ENCODE results near the gene HDGFL3. TPM values are rescaled to one million over a fixed set of nuclear protein-coding genes. Genes with fewer than 3 reads are reported as not detected.
A peak's percentile ranks its signal among the peaks of the same experiment; 100 is the strongest.
"Not testable (repeated sequence)": the region's sequence is repeated elsewhere in the genome, so short reads cannot be mapped to it uniquely, and the experiment has no call there.

The HDGFL3 gene
- total RNA-seq, 1 donor from 2014 or later, result 66.2 TPM

GRCh38 chr15:83106994-83107840 lies 100.4 kb downstream of the HDGFL3 start, which contains the start of gene TM6SF1:
Gene TM6SF1 (plus strand): TSS chr15:83107645. CDS start chr15:83107681, 36 bp downstream.
- no peak for DNase-seq (ENCODE audit: extremely low read depth, low read depth, low spot score)

- no peak for DNase-seq (ENCODE audit: extremely low read depth, low read depth, low spot score)
These were observed 102.2 kb downstream of the HDGFL3 start for GRCh38 chr15:83105440-83105839.

- DNase-seq (ENCODE audit: extremely low read depth, low read depth, low spot score), result no peak
These were observed 103.5 kb downstream of the HDGFL3 start for GRCh38 chr15:83104141-83104540.

- DNase-seq (ENCODE audit: extremely low read depth, low read depth, low spot score), result no peak
These were observed 105.3 kb downstream of the HDGFL3 start for GRCh38 chr15:83102346-83102745.

- DNase-seq (ENCODE audit: extremely low read depth, low read depth, low spot score), result no peak
These were observed 107.5 kb downstream of the HDGFL3 start for GRCh38 chr15:83100097-83100646.

- no peak for DNase-seq (ENCODE audit: extremely low read depth, low read depth, low spot score)
These were observed 108.3 kb downstream of the HDGFL3 start for GRCh38 chr15:83099290-83099689.

- DNase-seq (ENCODE audit: extremely low read depth, low read depth, low spot score), result no peak
These were observed 109.5 kb downstream of the HDGFL3 start for GRCh38 chr15:83098079-83098478.

- DNase-seq (ENCODE audit: extremely low read depth, low read depth, low spot score), result no peak
These were observed 113.0 kb downstream of the HDGFL3 start for GRCh38 chr15:83094583-83094982.

- peak; percentile 81 for DNase-seq (ENCODE audit: extremely low read depth, low read depth, low spot score)
These were observed 115.2 kb downstream of the HDGFL3 start for GRCh38 chr15:83092309-83092976.

- DNase-seq (ENCODE audit: extremely low read depth, low read depth, low spot score), result not testable (repeated sequence)
These were observed 115.7 kb downstream of the HDGFL3 start for GRCh38 chr15:83091965-83092308.

- no peak for DNase-seq (ENCODE audit: extremely low read depth, low read depth, low spot score)
These were observed 117.2 kb downstream of the HDGFL3 start for GRCh38 chr15:83090465-83090864.

- no peak for DNase-seq (ENCODE audit: extremely low read depth, low read depth, low spot score)
These were observed 118.7 kb downstream of the HDGFL3 start for GRCh38 chr15:83088876-83089275.

- DNase-seq (ENCODE audit: extremely low read depth, low read depth, low spot score), result no peak
These were observed 120.0 kb downstream of the HDGFL3 start for GRCh38 chr15:83087576-83087975.

GRCh38 chr15:83085864-83086552 lies 121.6 kb downstream of the HDGFL3 start:
- not testable (repeated sequence) for DNase-seq (ENCODE audit: extremely low read depth, low read depth, low spot score)

- not testable (repeated sequence) for DNase-seq (ENCODE audit: extremely low read depth, low read depth, low spot score)
These were observed 122.2 kb downstream of the HDGFL3 start for GRCh38 chr15:83085461-83085860.

- no peak for DNase-seq (ENCODE audit: extremely low read depth, low read depth, low spot score)
These were observed 124.8 kb downstream of the HDGFL3 start for GRCh38 chr15:83082730-83083386.

GRCh38 chr15:83081256-83082014 lies 126.2 kb downstream of the HDGFL3 start:
- no peak for DNase-seq (ENCODE audit: extremely low read depth, low read depth, low spot score)

GRCh38 chr15:83078712-83079111 lies 128.9 kb downstream of the HDGFL3 start:
- DNase-seq (ENCODE audit: extremely low read depth, low read depth, low spot score), result no peak

Measured in glomerular endothelial cell (primary cell).